Activated T-helper 1 cell treated with anti-CD3 and anti-CD28 coated beads, Interleukin-12 subunit alpha, Interleukin-12 subunit beta, Interleukin-2, Interleukin-4 antibody, amounts not matched to agents 30 ng/mL and 10 ng/mL and 1 ng/mL, durations not matched to agents 14 hours and 24 hours and 36 hours (primary cell): ENCODE measurements around the gene MSANTD1. TPM values are rescaled to one million over a fixed set of nuclear protein-coding genes. Genes with fewer than 3 reads are reported as not detected.

ENCODE experiments used
- DNase-seq: peaks from one replicate; pipeline ENCODE4 v3.0.0; 2021; ENCODE audit warnings: low spot score
- H3K27ac Mint-ChIP-seq: one replicate; pipeline ENCODE4 v1.8.0; 2021; ENCODE audit warnings: mild to moderate bottlenecking, mixed read lengths
- H3K27me3 Mint-ChIP-seq: one replicate; pipeline ENCODE4 v1.8.0; 2022; ENCODE audit warnings: mild to moderate bottlenecking, moderate library complexity, mixed read lengths; ENCODE audit not compliant: insufficient read depth
- H3K36me3 Mint-ChIP-seq: one replicate; pipeline ENCODE4 v1.8.0; 2021; ENCODE audit warnings: low read depth, mixed read lengths
- H3K4me1 Mint-ChIP-seq: one replicate; pipeline ENCODE4 v1.8.0; 2021; ENCODE audit warnings: low read depth, mixed read lengths
- H3K4me3 Mint-ChIP-seq: one replicate; pipeline ENCODE4 v1.8.0; 2021; ENCODE audit warnings: mild to moderate bottlenecking, moderate library complexity, mixed read lengths
- H3K9me3 Mint-ChIP-seq: one replicate; pipeline ENCODE4 v1.8.0; 2021; ENCODE audit warnings: mixed read lengths
- intact Hi-C: fragments of 100-400 bp; cut with micrococcal nuclease; formaldehyde crosslinking; loops from one replicate; pipeline ENCODE4 v1.15.1; 2024
- total RNA-seq: library from RNA; stranded (reverse); gene quantifications from 2 replicates; pipeline ENCODE4 v1.2.3, GENCODE V29; 2022

The MSANTD1 gene
- total RNA-seq, 1 donor from 2014 or later = 0.73 TPM

GRCh38 chr4:3209551-3210325 is 39.2 kb upstream of the MSANTD1 start:
- H3K4me1 Mint-ChIP-seq = no peaks in the 10 kb centered on the region
- no peaks in the 10 kb centered on the region for H3K27me3 Mint-ChIP-seq
- H3K9me3 Mint-ChIP-seq = no peaks in the 10 kb centered on the region
- H3K36me3 Mint-ChIP-seq = peaks cover 36% of the 10 kb centered on the region
- no peak for DNase-seq
- no peak overlapping the region for H3K4me3 Mint-ChIP-seq
- H3K27ac Mint-ChIP-seq = no peak overlapping the region
- intact Hi-C loops = loop anchor here (10.0 kb wide), 1 partner anchor 245 kb away; the partner anchor contains the start of genes GRK4 and NOP14

- Mint-ChIP-seq H3K27ac (no peak overlapping the region), H3K36me3 (peaks cover 39% of the 10 kb centered on the region)
These were observed 38.5 kb upstream of the MSANTD1 start for GRCh38 chr4:3210467-3210866.

GRCh38 chr4:3211866-3212265 is 37.1 kb upstream of the MSANTD1 start:
- intact Hi-C loops = no loop called here
- no peak overlapping the region for H3K4me3 Mint-ChIP-seq

More at GRCh38 chr4:3210467-3210866, 38.5 kb upstream of the MSANTD1 start:
- no peaks in the 10 kb centered on the region for H3K9me3 Mint-ChIP-seq
- intact Hi-C loops = no loop called here
- H3K27me3 Mint-ChIP-seq = no peaks in the 10 kb centered on the region
- no peak overlapping the region for H3K4me3 Mint-ChIP-seq
- no peaks in the 10 kb centered on the region for H3K4me1 Mint-ChIP-seq
- no peak for DNase-seq

GRCh38 chr4:3212391-3213105 is 36.4 kb upstream of the MSANTD1 start:
- H3K36me3 Mint-ChIP-seq = peaks cover 33% of the 10 kb centered on the region
- no peak overlapping the region for H3K27ac Mint-ChIP-seq
- H3K4me3 Mint-ChIP-seq = no peak overlapping the region
- no peaks in the 10 kb centered on the region for H3K4me1 Mint-ChIP-seq
- intact Hi-C loops = no loop called here
- no peaks in the 10 kb centered on the region for H3K27me3 Mint-ChIP-seq
- DNase-seq = no peak
- no peaks in the 10 kb centered on the region for H3K9me3 Mint-ChIP-seq

More at GRCh38 chr4:3211866-3212265, 37.1 kb upstream of the MSANTD1 start:
- Mint-ChIP-seq H3K9me3 (no peaks in the 10 kb centered on the region), H3K27ac (no peak overlapping the region), H3K4me1 (no peaks in the 10 kb centered on the region), H3K27me3 (no peaks in the 10 kb centered on the region), H3K36me3 (peaks cover 34% of the 10 kb centered on the region)
- DNase-seq = no peak

- Mint-ChIP-seq H3K36me3 (peaks cover 29% of the 10 kb centered on the region), H3K27me3 (no peaks in the 10 kb centered on the region), H3K4me3 (no peak overlapping the region), H3K27ac (no peak overlapping the region), H3K9me3 (no peaks in the 10 kb centered on the region), H3K4me1 (no peaks in the 10 kb centered on the region)
- no peak for DNase-seq
- intact Hi-C loops = no loop called here
These were observed 35.9 kb upstream of the MSANTD1 start for GRCh38 chr4:3213106-3213425.

- Mint-ChIP-seq H3K36me3 (peaks cover 25% of the 10 kb centered on the region), H3K4me1 (no peaks in the 10 kb centered on the region), H3K27me3 (no peaks in the 10 kb centered on the region), H3K4me3 (no peak overlapping the region), H3K9me3 (no peaks in the 10 kb centered on the region), H3K27ac (no peak overlapping the region)
- intact Hi-C loops = no loop called here
- no peak for DNase-seq
These were observed 35.2 kb upstream of the MSANTD1 start for GRCh38 chr4:3213661-3214250.

GRCh38 chr4:3215256-3215655 is 33.7 kb upstream of the MSANTD1 start:
- Mint-ChIP-seq H3K27me3 (no peaks in the 10 kb centered on the region), H3K4me1 (peaks cover 12% of the 10 kb centered on the region), H3K36me3 (peaks cover 16% of the 10 kb centered on the region), H3K27ac (no peak overlapping the region), H3K9me3 (no peaks in the 10 kb centered on the region), H3K4me3 (no peak overlapping the region)
- DNase-seq = no peak
- intact Hi-C loops = no loop called here

- H3K27ac Mint-ChIP-seq = no peak overlapping the region
- no peaks in the 10 kb centered on the region for H3K27me3 Mint-ChIP-seq
- H3K9me3 Mint-ChIP-seq = no peaks in the 10 kb centered on the region
- DNase-seq = no peak
- intact Hi-C loops = no loop called here
- H3K4me3 Mint-ChIP-seq = no peak overlapping the region
- peaks cover 12% of the 10 kb centered on the region for H3K4me1 Mint-ChIP-seq
- H3K36me3 Mint-ChIP-seq = peaks cover 16% of the 10 kb centered on the region
These were observed 33.2 kb upstream of the MSANTD1 start for GRCh38 chr4:3215733-3216132.

GRCh38 chr4:3217266-3217665 is 31.7 kb upstream of the MSANTD1 start:
- Mint-ChIP-seq H3K4me1 (peaks cover 12% of the 10 kb centered on the region), H3K27me3 (no peaks in the 10 kb centered on the region), H3K36me3 (peaks cover 21% of the 10 kb centered on the region), H3K4me3 (no peak overlapping the region), H3K9me3 (no peaks in the 10 kb centered on the region), H3K27ac (no peak overlapping the region)
- no peak for DNase-seq
- intact Hi-C loops = no loop called here

GRCh38 chr4:3217771-3218170 is 31.2 kb upstream of the MSANTD1 start:
- Mint-ChIP-seq H3K4me1 (peaks cover 12% of the 10 kb centered on the region), H3K27ac (no peak overlapping the region)

GRCh38 chr4:3218824-3219760 is 29.9 kb upstream of the MSANTD1 start:
- Mint-ChIP-seq H3K27me3 (no peaks in the 10 kb centered on the region), H3K9me3 (no peaks in the 10 kb centered on the region), H3K4me1 (peaks cover 12% of the 10 kb centered on the region), H3K36me3 (peaks cover 27% of the 10 kb centered on the region), H3K27ac (no peak overlapping the region), H3K4me3 (no peak overlapping the region)
- intact Hi-C loops = no loop called here
- no peak for DNase-seq

More at GRCh38 chr4:3217771-3218170, 31.2 kb upstream of the MSANTD1 start:
- no peak for DNase-seq
- Mint-ChIP-seq H3K9me3 (no peaks in the 10 kb centered on the region), H3K36me3 (peaks cover 23% of the 10 kb centered on the region), H3K27me3 (no peaks in the 10 kb centered on the region), H3K4me3 (no peak overlapping the region)
- intact Hi-C loops = no loop called here

- H3K27me3 Mint-ChIP-seq = no peaks in the 10 kb centered on the region
- H3K27ac Mint-ChIP-seq = no peak overlapping the region
- no peak overlapping the region for H3K4me3 Mint-ChIP-seq
- peaks cover 12% of the 10 kb centered on the region for H3K4me1 Mint-ChIP-seq
- H3K36me3 Mint-ChIP-seq = peaks cover 21% of the 10 kb centered on the region
- intact Hi-C loops = no loop called here
- no peak for DNase-seq
- no peaks in the 10 kb centered on the region for H3K9me3 Mint-ChIP-seq
These were observed 29.0 kb upstream of the MSANTD1 start for GRCh38 chr4:3219761-3220475.
